Occipital lobe (tissue), 2 donors: ENCODE data around the gene PCGF6. TPM values are rescaled to one million over a fixed set of nuclear protein-coding genes. Genes with fewer than 3 reads are reported as not detected.
"Not testable (repeated sequence)": the region's sequence is repeated elsewhere in the genome, so short reads cannot be mapped to it uniquely, and the experiment has no call there.

ENCODE experiments used
- DNase-seq: peaks from one replicate; lab custom pipeline; 2025; lab: John Stamatoyannopoulos, UW
- total RNA-seq: library from RNA; depleted of rRNA; stranded (reverse); fragments of >200 nt; gene quantifications from one replicate; pipeline ENCODE4 v1.2.3, GENCODE V29; 2014

The PCGF6 gene
- 12.5 TPM for total RNA-seq

DNA sequence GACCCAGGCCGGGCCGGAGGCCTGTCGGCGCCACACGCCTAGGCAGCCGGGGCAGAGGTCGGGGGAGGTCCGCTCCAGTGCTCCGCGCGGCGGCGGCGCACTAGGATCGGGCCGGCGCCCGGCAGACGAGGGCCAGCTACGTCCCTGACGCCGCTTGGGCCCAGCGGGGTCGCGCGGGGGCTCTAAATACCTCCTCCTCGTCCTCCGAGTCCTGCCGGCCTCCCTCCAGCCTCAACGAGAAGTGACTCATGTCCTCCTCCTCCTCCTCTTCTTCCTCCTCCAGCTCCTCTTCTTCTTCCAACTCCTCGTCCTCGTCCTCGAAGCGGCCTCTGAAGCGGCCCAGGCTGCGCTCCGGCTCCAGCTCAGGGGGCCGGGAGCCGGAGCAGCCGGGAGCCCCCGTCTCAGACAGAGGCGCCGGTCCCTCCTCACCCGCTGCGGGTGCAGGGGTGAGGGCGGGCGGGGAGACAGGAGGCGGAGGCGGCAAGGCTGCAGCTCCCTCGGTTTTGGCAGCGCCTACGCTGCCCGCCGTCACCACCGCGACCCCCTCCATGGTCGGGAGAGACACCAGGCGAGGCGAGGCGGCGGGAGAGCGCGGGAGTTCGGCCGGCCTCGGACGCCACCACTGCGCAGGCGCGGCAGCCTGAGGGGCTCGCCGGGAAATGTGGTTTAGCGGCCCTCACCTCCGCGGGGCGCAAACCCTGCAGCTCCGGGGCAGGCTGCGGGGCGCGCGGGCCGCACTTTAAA is at the start of gene PCGF6:
Gene PCGF6, minus strand, starts transcription at position 624 of the 744 bp plus-strand sequence. Its CDS starts 74 bp downstream, at position 550.
- DNase-seq: peak; percentile 80

- no peak for DNase-seq
Observed at GRCh38 chr10:103397191-103397825, 46.4 kb upstream of the PCGF6 start.

DNA sequence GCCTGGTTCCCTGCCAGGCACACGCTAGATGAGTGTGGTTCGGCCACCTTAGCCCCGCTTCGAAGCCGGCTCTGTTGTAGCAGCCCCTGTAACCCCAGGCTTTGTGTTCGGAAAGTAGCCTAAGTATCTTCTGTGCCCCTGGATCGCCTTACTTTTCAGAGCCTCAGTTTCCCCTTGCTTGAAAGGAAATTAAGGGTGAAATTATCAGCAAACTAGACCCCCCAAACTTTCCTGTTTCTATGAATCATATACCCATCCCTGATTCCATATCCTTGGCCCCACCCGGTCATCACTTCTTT is 45.8 kb upstream of the PCGF6 start:
- no peak for DNase-seq

DNA sequence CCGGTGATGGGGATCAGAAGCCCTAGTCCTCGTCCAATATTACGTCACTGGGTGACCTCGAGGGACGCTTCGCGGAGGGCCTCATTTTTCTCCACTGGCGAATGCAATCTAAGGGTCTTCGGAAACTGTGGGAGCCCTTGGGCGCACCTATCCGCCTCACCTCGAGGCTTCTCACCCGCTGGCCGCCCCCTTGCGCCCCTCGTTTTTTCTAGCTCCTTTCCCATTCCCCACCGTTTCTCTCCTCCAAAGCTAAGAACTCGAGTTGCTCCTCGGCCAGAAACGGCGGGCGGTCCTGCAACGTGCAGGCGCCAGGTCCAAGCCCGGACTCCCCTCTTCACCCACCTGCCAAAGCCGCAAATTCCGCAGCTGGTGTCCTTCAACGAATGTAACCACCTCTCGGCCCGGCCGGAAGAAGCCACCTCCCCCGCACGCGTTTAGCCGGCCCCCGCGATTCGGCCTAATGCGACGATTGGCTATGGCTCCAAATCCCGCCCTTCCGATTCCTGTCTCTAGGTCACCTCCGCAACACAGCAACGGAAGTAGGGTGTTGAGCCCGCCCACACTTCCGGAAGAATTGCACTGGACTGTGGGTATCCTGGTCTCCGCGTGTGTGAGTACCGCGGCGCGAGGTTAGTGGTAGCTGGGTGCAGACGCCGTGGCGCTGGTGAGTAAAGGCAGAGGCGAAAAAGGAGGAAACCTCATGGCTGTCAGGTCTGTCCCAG is 45.3 kb upstream of the PCGF6 start, which contains the start of the genes ATP5MK and PDCD11:
Gene ATP5MK, minus strand, starts transcription at position 409 of the 722 bp plus-strand sequence. CDS start 4,018 bp downstream, outside the sequence.
Gene PDCD11, plus strand, starts transcription at position 560 of the 722 bp plus-strand sequence. CDS start 1,801 bp downstream, outside the sequence.
- DNase-seq: peak; percentile 97

GRCh38 chr10:103395754-103396066 is 44.8 kb upstream of the PCGF6 start:
- DNase-seq: no peak

GRCh38 chr10:103394180-103394579 is 43.2 kb upstream of the PCGF6 start:
- no peak for DNase-seq

GRCh38 chr10:103382769-103383168 is 31.8 kb upstream of the PCGF6 start:
- DNase-seq: no peak

DNA sequence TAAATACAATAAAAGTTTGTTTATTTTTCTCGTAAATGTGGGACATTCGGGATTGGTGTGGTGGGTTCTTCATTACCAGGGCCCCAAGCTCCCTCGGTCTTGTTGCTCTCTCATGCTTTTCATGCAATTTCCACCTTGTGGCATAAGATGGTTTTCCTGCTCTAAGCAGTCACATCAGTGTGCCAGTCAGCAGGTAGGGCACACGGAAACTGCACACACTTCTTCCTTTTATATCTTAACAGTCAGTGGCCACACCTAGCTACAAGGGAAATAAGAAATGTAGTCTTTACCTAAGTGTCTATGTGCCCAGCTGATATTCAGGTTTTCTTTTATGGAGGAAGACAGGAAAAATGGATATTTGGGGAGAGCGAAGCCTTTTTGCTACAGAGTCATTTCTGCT is 23.3 kb upstream of the PCGF6 start:
- DNase-seq: no peak

DNA sequence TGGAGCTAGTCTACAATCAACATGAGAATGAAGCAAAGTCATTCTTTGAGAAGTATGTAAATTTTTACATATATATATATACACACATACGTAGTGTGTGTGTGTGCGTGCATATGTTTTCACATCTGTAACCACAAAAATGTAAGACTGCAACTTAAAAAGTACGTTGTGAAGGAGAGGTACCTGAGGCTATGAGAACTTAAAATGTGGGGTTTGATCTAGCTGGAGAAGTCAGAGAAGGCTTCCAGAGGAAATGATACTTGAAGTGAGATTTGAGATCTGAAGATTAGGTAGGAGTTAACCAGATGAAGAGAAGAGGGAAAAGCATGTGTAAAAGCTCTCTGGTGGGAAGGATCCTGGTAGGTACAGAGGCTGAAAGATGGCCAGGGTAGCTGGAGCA is 22.6 kb upstream of the PCGF6 start:
- no peak for DNase-seq

GRCh38 chr10:103367782-103368518 is 17.0 kb upstream of the PCGF6 start, which contains the start of gene TAF5:
Gene TAF5 (plus strand): TSS chr10:103367976. CDS start chr10:103367990, 14 bp downstream.
- DNase-seq: peak; percentile 89

- DNase-seq: no peak
Observed at GRCh38 chr10:103367379-103367781, 16.4 kb upstream of the PCGF6 start.

DNA sequence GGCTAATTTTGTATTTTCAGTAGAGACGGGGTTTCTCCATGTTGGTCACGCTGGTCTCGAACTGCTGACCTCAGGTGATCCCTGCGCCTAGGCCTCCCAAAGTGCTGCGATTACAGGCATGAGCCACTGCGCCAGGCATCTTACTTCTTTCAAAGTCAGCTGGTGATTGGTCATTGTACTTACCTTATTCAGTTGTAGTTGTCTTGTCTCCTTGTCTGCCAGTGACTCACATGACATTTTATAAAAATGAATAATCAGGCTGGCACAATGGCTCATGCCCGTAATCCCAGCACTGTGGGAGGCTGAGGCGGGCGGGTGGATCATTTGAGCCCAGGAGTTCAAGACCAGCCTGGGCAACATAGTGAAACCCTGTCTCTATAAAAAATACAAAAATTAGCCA is 9.9 kb upstream of the PCGF6 start:
- not testable (repeated sequence) for DNase-seq

DNA sequence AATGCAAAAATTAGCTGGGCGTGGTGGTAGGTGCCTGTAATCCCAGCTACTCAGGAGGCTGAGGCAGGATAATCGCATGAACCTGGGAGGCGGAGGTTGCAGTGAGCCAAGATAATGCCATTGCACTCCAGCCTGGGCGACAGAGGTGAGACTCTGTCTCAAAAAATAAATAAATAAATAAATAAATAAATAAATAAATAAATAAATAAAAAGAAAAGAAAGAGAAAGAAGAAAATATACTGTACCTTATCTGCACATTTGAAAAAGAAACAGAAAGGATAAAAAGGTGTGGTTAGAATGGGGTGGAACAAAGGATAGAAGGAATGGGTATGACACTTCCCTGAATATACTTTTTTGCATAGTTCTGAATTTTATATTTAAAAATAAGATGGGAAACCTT is 8.6 kb upstream of the PCGF6 start:
- not testable (repeated sequence) for DNase-seq

DNA sequence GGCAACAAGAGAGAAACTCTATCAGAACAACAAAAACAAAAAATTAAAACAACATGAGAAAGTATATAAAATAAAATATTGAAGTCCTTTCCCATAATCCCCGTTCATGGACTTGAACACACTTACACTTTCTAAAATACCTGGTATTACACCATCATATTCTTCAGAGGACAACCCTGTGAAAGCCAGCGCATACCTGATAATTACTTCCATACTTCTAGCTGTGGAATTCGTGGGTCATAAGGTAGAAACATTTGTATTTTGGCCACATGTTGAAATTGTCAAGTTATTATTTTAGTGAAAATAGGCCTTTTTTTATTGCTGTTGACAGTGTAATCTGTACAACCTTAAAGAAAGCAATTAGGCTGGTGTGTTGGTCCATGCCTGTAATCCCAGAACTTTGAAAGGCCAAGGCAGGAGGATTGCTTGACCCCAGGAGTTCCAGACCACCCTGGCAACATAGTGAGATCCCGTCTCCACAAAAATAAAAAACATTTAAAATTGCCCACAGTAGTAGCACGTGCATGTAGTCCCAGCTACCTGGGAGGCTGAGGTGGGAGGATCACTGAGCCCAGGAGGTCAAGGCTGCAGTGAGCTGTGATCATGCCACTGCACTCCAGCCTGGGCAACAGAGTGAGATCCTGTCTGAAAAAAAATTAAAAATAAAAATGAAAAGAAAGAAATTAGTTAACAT is 5.1 kb upstream of the PCGF6 start:
- no peak for DNase-seq

GRCh38 chr10:103354567-103354966 is 3.6 kb upstream of the PCGF6 start:
- DNase-seq: not testable (repeated sequence)

DNA sequence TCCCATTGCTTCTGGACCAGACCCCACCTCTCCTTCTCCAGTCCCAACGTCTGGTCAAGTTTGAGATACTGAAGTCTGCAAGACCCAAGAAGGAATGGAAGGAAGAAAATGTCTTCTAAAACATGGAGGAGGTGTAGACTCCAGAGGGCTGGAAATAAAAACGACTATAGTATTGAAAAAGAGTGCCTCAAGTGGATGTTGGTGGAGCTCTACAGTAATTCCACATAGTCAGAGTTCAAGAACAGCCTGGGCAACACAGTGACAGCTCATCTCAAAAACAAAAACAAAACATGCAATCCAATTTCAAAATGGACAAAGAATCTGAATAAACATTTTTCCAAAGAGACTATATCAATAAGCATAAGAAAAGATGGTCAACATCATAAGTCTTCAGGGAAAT is 2.3 kb upstream of the PCGF6 start:
- no peak for DNase-seq

DNA sequence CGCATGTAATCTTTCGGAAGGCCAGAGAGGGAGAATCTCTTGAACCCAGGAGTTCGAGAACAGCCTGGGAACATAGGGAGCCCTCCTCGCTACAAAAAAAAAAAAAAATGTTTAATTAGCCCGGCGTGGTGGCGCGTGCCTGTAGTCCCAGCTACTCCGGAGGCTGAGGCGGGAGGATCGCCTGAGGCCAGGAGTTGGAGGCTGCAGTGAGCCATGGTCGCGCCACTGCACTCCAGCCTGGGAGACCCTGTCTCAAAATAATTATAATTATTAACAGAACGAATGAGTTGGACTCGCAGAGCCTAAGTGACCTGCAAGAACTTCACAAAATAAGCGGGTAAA is 794 bp downstream of the PCGF6 start:
- no peak for DNase-seq

GRCh38 chr10:103336370-103336769 is 14.6 kb downstream of the PCGF6 start:
- no peak for DNase-seq

DNA sequence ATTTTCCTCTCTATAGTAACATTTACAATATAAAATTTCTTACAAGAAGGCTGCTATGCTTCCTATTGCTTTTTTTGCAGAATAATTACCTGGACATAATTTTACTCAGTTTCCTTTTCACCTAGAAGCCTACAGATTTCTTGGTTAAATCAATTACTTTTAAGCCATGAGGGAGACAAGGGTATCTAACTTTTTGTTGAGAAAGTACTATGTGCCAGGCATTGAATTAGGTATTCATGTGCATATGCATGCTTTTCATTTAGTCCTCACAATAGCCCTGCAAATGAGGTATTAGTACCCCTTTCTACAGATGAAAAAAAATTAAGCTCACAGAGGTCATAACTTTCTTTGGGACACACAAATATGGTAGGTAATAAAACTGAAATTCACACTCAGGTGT is 16.4 kb downstream of the PCGF6 start:
- no peak for DNase-seq

GRCh38 chr10:103333934-103334520 is 16.9 kb downstream of the PCGF6 start:
- DNase-seq: no peak

GRCh38 chr10:103327906-103328305 is 23.0 kb downstream of the PCGF6 start:
- no peak for DNase-seq
